ENCODE results near the gene NEURL1B. TPM values are rescaled to one million over a fixed set of nuclear protein-coding genes. Genes with fewer than 3 reads are reported as not detected.
A peak's percentile ranks its signal among the peaks of the same experiment; 100 is the strongest.

NEURL1B gene
- total RNA-seq, 2 donors from 2014 or later: 20.6 to 33.6 TPM

DNA sequence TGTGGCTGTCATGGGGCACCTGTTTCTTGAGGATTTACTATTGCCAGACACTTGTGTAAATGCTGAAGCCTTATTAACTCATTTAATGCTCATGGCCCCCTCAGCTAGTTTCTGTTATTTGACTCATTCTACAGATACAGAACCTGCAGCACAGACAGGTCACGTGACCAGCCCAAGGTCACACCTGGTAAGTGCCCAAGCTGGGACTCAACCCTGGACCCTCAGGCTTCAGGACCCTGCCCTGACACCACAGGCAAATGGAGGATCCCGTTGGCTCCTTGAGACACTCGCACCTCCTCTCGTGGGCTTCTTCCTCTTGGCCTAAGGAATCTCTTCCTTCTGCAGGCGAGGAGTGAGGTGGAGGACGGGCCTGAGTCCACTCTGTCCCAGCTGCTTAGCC, 10.6 kb upstream of the NEURL1B start:
- DNase-seq (no peak), ATAC-seq (no peak)
- intact Hi-C loops (cut with DNase I): no loop called here

DNA sequence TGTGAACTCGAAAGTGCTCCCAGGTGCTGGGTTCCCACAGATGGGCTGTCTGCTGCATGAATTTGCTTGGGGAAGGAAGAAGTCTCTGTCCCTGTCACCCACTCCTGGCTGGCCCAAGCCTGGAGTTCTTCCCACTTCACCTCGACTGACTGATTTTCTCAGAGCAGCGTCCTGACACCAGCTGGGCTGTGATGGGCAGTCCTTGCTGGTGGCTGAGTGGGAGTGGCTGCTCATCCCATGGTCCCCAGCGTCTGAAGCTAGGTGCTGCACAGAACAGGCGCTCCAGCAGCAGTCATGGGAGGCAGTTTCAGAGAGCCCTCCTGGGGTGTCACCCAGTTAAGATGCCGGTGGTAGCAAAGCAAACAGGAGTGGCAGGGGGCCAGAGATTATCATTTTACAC, 10.1 kb upstream of the NEURL1B start:
- intact Hi-C loops (cut with DNase I): no loop called here
- no peak for DNase-seq
- no peak for ATAC-seq

DNA sequence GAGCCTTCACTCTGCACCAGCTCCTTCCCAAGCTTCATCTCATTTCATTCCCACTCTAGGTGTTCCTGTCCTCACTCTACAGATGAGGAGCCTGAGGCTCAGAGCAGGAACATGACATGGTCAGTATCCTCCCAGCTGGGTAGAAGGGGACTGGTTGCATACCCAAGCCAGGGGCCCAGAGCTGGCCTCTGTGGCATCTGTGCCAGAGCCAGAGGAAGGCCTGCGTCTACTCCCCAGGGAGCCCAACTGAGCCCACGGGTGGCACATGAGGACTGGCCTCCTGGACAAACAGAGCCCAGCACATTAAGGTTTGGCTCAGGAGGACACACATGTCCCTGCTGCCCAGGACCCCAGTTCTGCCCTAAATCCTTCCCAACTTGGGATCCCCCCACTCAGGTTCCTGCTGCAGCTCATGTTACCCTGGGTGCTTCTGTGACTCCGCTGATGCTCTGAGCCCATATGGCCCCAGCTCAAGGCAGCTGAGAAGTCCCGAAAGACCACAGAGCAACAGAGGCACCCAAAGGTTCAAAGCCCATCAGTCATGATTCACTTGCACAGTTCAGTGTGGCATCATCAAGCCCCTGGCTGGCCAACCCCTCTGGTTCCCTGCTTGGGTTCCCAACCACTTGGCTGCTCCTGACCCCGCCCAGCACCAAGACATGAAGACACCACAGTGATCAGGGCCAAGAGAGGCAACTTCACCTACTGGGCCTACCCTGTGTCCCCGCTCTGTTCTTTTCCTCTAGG, 8.5 kb upstream of the NEURL1B start:
- intact Hi-C loops (cut with DNase I): no loop called here
- ATAC-seq: no peak
- DNase-seq: no peak

DNA sequence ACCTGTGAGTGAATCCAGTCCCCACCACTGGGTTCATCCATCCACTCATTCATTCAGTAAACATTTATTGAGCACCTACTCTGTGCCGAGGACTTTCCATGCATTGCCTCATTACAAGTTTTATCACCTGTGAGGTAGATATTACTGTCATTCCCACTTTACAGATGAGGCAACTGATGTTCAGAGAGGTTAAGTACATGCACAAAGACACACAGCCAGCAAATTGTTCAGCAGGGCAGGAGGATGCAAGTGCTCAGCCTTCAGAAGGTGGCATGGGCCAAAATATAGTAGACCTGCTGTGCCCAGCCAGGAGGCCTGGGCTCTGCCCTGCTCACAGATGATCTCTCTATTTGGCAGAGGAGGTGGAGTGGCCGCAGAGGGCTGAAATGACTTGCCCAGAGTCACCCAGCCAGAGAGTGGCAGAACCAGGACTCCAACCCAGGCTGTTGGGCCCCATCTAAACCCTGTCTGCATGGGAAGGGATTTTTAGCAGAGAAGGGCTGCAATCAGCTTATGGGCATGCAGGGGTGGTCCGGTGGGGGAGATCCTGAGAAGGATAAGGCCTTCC, 7.6 kb upstream of the NEURL1B start:
- DNase-seq (no peak), ATAC-seq (no peak)
- intact Hi-C loops (cut with DNase I): no loop called here

DNA sequence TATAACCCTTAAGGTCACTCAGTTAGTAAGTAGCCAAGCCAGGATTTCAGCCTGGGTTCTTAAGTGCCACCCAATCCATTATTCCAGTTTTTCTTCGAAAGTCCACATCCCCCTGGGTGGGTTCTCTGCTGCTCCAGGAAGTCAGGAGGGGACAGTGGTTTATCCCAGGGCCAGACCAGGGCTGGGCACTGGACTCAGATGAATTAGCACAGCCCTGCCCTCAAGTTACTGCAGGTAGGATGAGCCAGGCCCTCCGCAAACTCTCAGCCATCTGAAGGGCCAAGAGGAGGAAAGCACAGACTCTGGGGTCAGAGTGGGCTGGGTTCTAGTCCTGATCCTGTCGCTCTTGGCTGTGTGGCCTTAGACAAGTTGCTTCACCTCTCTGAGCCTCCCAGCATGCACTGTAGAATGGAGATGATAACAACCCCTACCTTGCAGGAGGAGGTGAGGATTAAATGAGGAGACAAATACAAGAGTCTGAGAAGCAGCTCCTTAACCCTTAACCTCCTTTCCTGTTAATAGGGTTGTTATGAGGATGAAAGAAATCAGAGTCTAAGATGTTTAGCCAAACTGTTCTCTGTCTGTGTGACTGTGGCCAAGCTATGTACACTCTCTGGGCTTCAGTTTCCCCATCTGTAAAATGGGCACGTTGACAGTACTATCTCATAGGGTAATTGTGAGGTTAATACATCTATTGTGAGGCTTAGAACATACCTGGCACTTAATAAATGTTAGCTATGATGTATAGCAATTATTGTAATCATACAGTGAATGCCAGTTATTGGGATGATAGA, 6.8 kb upstream of the NEURL1B start:
- intact Hi-C loops (cut with DNase I): no loop called here
- ATAC-seq (no peak), DNase-seq (no peak)

DNA sequence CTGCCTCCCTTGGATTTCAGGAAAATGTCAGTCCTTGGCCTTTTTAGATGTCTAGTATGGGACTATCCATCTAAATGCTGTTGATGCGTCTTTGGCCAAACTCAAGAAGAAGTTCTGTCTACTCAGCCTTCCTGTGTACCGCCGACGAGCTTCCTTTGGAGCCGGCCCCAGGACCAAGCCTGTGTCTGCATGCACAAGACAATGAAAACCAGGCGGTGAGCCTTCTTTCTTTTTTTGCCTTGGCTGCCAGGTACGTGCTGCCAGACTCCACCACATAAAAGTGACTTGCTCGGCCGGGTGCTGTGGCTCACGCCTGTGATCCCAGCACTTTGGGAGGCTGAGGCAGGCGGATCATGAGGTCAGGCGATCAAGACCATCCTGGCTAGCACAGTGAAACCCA, 6.0 kb upstream of the NEURL1B start:
- intact Hi-C loops (cut with DNase I): no loop called here
- no peak for ATAC-seq
- DNase-seq: no peak

DNA sequence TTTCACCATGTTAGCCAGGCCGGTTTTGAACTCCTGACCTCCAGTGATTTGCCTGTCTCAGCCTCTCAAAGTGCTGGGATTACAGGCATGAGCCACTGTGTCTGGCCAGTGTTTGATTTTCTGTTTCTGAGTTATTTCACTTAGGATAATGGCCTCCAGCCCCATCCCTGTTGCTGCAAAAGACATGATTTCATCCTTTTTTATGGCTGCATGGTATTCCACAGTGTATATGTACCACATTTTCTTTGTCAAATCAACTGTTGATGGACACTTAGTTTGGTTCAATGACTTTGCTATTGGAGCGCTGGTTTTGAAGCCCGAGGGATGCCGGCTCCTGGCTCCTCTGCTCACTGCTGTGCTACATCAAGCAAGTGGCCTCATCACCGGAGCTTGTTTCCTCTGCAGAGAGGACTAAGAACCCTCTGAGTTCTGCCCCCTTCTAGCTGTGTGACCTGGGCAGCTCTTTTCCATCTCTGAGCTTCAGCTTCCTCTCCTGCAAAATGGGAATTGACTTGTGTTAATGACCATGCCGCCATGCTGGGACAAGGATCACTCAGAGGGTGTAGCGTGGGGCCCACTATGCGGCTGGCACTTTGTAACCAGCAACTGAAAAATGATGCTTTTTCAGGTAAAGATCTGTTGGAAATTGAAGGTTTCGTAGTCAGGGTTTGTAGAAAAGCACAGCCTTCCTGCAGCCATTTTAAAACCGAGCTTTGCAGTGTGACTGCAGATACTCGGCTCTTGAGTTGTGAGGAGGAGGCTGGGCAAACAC, 4.6 kb upstream of the NEURL1B start:
- intact Hi-C loops (cut with DNase I): no loop called here
- DNase-seq (no peak), ATAC-seq (no peak)

DNA sequence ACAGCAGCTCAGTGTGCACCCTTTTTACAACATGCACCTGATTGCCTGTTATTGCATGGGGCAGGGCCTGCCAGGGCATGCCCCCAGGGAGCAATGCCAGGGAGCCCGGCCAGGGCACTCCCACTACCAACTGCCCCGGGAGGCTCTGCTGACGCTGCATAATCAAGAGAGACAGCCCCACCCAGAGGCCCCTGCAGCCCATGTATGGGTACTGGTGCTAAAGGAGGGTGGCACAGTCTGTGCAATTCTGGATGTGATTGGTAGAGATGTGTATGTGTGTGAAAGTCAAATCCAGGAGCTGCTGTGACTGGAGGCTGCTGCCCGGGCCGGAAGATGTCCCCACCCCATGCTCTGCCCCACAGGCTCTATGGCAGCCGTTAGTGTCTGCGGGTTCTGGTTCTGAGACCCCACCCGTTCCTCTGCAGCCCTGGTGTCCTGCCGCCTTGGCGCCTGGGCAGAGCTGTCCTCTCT, 3.9 kb upstream of the NEURL1B start:
- ATAC-seq (peak; percentile 13 to 47), DNase-seq (no peak)

DNA sequence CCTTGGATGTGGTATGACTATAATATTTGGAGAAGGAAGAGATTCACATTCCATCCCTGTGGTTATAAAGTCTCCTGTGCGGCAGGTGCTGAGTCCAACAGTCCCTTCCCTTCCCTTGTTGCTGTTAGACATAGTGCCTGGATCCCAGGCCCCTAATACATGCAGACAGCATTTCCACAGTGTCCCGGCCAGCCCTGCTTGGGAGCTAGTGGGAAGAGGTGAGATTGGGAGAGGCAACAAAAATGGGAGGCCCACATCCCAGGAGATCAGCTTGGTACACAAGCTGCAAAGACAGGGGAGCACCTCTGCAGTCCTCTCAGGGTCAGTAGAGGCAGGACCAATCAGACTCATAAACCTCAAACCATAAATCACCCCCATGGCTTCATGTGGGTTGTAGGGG, 3.3 kb upstream of the NEURL1B start:
- intact Hi-C loops (cut with DNase I): no loop called here
- DNase-seq (no peak), ATAC-seq (no peak)

More for the DNA sequence above, 3.9 kb upstream of the NEURL1B start:
- intact Hi-C loops (cut with DNase I): no loop called here

DNA sequence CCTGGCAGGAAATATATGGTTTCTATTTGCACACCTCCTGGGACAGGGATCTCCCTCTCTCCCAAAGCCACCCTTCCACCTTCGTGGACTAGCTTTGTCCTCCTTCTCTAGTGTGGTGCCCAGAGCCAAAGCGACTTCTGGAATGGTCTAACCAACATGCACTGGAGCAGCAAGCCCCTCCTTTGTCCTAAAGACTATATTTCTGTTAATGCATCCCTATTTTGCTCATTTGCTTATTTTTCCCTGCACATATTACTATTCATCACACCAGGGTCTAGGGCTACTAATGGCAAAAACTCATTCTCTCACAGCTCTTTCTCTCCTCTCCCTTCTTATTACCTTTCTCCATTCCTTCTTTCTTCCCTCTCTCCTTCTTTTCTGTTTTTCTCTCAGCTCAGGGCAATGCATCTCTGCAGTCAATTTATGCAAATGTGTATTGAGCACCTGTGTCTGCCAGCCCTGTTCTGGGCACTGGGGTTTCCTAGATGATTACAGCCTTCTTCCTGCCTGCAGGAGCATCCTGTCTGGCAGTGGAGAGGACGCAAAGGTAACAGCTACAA, 2.8 kb upstream of the NEURL1B start:
- no peak for DNase-seq
- no peak for ATAC-seq
- intact Hi-C loops (cut with DNase I): no loop called here

DNA sequence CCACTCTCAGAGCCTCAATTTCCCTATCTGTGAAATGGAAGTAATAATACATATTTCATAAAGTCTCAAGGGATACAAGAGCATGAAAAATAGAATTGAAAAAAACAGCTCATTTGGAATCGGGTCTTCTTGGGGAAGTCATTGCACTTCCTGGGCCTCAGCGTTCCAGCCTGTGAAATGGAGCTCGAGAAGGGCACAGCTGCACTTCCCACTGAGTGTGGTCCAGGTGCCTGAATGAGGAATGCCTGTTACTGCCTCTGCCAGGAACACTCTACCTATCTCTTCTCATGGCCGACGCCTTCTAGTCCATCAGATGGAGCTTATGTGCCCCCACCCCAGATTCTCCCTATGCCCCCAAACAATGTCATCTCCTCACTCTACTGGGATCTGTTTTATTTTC, 924 bp upstream of the NEURL1B start:
- ATAC-seq (no peak), DNase-seq (no peak)
- intact Hi-C loops (cut with DNase I): loop anchor here in 1 of 2 donors (5.0 kb wide), 2 partner anchors 57 to 163 kb away; no protein-coding TSS in a partner anchor

DNA sequence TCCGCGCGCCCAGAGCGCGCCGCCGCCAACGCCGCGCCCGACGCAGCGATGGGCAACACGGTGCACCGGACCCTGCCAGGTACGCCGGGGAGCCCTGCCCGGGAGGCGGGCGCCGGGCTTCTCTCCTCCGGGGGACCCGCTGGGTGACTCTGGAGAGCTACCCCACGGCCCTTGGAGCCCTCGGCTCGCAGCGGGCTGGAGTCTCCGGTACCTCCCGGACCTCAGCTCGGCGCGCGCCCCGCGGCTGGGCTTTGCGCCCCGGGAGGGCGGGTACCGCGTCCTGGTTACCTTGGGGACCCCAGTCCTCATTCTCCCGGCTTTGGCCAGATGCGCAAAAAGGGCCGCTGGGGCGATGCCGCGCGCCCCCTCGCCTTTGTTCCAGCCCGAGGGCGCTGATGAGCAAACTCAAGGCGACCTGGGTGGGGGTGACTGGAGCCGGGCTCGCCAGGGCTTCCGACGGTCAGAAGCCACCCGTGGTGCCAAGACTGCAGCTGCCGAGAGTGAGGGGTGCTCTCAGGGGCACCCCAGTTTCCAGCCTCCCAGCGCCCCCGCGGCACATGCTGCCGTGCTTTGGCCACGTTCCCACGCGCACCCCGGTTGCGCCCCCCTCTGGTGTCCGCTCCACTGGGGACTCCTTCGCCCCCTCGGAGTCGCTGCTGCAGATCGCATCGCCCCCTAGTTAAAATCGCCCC, 442 bp downstream of the NEURL1B start:
- peak; percentile 29 to 45 for ATAC-seq
- intact Hi-C loops (cut with DNase I): loop anchor here in 1 of 2 donors (5.0 kb wide), 2 partner anchors 56 to 164 kb away; no protein-coding TSS in a partner anchor
- peak; percentile 37 for DNase-seq

DNA sequence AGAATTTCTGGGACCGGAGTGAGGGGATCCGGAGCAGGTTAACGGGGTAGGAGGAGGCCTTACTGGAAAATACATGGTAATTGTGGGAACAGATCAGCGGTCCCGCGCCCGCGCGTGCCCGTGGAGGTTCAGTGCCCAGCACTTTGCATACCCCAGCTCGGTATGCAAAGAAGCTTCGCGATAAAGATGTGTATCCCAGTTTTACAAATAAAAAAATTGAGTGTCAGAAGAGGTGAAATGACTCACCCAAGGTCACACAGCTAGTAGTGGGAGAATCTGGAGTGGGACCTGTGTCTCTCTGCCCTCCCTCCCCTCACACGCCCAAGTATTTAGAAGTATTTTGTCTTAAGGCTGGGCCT, 967 bp downstream of the NEURL1B start:
- no peak for DNase-seq
- intact Hi-C loops (cut with DNase I): loop anchor here in 1 of 2 donors (5.0 kb wide), 2 partner anchors 55 to 165 kb away; no protein-coding TSS in a partner anchor
- no peak for ATAC-seq

DNA sequence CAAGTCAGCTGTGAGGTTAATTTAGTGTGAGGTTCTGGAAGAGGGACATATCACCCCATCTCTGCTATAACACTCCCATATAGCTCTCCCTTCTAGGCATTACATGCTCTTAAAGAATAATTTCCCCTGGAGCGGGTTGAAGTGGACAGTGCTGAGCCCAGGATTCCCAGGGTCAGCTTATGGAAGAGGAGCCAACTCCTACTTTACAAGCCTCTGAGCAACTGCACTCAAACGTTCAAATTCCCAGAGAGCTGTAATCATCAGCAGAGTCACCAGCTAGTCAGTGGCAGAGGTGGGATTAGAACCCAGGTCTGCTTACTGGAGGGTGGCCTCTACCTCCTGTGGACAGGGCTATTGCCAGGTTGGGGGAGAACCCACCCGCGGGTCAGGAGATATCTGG, 1.4 kb downstream of the NEURL1B start:
- ATAC-seq (no peak), DNase-seq (peak; percentile 7)
- intact Hi-C loops (cut with DNase I): loop anchor here in 1 of 2 donors (5.0 kb wide), 2 partner anchors 55 to 165 kb away; no protein-coding TSS in a partner anchor

DNA sequence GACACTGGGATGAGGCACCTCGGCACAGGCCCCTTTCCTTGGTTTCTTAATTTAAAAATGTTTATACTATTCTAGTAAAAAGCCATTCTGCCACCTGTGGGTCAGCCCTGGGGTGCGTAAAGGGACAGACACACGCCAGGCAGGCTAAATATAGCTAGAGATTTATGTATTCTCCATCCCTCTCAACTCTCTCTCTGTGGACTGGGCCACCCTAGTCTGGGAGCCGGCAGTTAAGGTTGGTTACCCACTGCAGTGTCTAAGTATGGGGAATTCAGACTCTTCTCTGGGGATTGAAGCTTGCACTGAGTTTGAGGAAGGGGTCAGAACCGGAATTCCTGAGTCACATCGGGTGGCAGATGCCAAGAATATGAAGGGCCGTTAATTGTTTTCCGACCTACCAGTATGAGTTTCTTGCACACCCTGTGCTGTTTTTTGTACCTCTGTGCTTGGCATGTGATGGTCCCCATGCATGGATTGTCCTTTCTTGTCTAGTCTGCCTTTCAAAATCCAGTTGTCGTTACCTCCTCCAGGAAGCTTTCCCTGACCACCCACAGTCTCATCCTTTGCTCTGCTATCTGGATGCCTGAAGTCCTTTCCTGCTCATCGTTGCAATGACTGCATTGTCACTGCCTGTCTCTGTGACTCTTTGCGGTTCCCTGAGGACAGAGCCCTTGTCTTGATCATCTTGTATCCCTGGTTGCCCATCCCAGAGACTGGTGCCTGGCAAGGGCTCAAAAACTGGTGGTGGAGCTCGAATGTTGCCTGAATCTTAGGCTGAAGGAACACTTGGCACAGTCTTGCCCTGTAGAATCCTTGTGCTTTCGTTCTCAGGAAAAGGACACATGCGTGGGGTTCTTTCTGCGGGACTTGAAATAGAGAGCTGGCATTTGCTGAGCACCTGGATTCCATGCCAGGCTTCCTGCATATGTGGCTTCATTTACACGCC, 2.1 kb downstream of the NEURL1B start:
- intact Hi-C loops (cut with DNase I): loop anchor here in 1 of 2 donors (5.0 kb wide), 2 partner anchors 54 to 166 kb away; no protein-coding TSS in a partner anchor
- ATAC-seq (peak in 1 of 2 donors; percentile 5), DNase-seq (peak; percentile 17)

DNA sequence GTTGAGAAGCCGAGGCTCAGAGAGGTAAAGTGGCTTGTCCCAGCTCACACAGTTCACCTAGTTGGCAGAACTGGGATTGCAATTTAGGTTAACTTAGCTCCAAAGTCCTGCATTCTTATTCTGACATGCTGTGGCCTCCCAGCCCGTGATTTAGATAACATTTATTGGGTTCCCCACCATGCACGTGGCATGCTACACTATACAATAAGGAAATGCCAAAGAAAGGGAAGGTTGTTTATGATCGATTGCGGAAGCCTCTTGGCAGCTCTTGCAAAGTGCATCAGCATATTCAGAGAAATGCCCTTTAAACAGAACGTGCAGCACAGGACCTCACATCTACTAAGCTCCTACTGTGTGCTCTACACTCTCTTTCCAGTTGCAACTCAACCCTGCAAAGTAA, 3.2 kb downstream of the NEURL1B start:
- intact Hi-C loops (cut with DNase I): loop anchor here in 1 of 2 donors (5.0 kb wide), 2 partner anchors 53 to 167 kb away; no protein-coding TSS in a partner anchor
- DNase-seq: peak; percentile 3
- ATAC-seq: no peak

DNA sequence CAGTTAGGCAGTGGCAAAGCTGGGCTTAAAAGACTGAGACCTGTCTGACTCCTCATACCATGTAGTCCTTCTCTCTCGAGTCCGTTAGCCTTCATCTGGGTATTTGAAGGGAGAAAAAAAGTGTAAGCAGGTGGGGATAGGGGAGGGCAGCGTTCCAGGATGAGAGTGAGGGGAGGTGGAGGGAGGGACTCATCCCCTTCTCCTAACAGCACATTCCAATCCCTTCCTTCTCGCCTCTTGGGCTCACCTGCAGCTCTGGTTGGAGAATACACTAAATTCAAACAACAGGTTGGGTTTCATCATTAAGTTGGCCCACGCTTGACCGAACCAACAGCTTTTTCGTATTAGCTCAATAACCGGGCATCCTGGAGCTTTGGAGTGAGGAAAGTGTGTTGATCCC, 3.6 kb downstream of the NEURL1B start:
- no peak for ATAC-seq
- peak; percentile 5 for DNase-seq
- intact Hi-C loops (cut with DNase I): loop anchor here in 1 of 2 donors (5.0 kb wide), 2 partner anchors 53 to 167 kb away; no protein-coding TSS in a partner anchor

Data from left cardiac atrium (tissue), 4 donors.